HFF-Myc (cell line): ENCODE data around the gene WDFY4.

Experiments
- DNase-seq: peaks from one replicate; pipeline ENCODE4 v3.0.0-alpha.2; 2011; ENCODE audit warnings: low read depth; ENCODE audit errors: extremely low read depth
- H3K4me3 ChIP-seq: replicated peaks from 2 replicates; pipeline ENCODE4 v1.5.1; 2011; ENCODE audit warnings: low read depth, mild to moderate bottlenecking, control low read depth, low read length
- TF ChIP-seq, protein P1 (sequence below): IDR thresholded peaks from 2 replicates; pipeline ENCODE4 v1.5.1; 2012; ENCODE audit warnings: mild to moderate bottlenecking, low read depth, low read length, control low read depth; ENCODE audit errors: missing control alignments

Gene WDFY4

DNA sequence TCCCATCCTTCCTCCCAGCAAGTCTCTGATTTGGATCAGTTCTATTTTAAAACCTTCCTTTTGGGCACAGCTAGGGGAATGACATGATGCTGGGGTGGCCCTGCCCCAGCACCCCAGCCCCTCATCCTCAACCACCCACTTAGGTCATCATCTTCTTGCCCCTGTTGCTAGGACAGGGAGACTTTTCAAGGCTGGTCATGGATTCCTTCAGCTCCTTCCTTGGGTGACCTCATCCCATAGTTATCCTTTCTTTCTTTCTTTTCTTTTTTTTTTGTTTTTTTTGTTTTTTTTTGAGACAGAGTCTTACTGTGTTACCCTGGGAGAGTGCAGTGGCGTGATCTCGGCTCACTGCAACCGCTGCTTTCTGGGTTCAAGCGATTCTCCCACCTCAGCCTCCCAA, 127.2 kb downstream of the WDFY4 start:
- no peak for DNase-seq
- TF ChIP-seq, protein P1, sequence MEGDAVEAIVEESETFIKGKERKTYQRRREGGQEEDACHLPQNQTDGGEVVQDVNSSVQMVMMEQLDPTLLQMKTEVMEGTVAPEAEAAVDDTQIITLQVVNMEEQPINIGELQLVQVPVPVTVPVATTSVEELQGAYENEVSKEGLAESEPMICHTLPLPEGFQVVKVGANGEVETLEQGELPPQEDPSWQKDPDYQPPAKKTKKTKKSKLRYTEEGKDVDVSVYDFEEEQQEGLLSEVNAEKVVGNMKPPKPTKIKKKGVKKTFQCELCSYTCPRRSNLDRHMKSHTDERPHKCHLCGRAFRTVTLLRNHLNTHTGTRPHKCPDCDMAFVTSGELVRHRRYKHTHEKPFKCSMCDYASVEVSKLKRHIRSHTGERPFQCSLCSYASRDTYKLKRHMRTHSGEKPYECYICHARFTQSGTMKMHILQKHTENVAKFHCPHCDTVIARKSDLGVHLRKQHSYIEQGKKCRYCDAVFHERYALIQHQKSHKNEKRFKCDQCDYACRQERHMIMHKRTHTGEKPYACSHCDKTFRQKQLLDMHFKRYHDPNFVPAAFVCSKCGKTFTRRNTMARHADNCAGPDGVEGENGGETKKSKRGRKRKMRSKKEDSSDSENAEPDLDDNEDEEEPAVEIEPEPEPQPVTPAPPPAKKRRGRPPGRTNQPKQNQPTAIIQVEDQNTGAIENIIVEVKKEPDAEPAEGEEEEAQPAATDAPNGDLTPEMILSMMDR = no peak
- no peak overlapping the region for H3K4me3 ChIP-seq

DNA sequence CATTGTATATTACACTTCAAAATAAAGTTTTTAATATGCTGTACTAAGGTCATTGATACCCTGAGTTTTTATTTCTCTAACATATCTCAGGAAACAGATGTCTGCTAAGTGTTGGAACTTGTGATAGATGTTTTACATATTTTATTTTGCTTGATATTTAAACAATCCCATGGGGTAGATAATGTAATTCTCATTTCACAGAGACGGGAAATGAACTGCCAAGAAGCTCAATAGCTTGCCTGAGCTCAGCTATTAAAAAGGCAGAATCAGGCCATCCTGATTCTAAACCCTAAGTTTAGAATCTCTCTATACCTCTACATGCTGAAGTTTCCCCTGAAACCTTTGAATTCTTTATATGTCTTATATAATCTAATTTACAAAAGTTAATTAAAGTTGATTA, 128.6 kb downstream of the WDFY4 start:
- no peak for DNase-seq
- no peak overlapping the region for H3K4me3 ChIP-seq
- TF ChIP-seq, protein P1 = no peak

DNA sequence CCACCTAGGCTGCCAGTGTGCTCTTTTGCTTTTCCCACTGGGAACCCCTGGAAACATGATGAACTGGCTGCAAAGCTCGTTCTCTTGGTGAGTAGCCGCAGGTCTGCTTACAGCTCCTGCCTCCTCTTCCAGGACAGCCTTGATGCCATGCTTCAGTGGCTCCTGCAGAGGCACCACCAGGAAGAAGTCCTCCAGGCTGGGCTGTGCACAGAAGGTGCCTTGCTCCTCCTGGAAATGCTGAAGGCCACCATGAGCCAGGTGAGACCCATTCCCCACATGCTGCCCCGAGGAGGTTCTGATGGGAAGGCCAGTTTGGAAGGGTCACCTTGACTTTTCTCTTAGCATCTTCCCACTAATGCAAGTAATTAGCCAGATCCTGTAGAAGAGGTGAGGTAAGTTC, 129.2 kb downstream of the WDFY4 start:
- no peak for DNase-seq
- no peak overlapping the region for H3K4me3 ChIP-seq
- TF ChIP-seq, protein P1 = no peak

DNA sequence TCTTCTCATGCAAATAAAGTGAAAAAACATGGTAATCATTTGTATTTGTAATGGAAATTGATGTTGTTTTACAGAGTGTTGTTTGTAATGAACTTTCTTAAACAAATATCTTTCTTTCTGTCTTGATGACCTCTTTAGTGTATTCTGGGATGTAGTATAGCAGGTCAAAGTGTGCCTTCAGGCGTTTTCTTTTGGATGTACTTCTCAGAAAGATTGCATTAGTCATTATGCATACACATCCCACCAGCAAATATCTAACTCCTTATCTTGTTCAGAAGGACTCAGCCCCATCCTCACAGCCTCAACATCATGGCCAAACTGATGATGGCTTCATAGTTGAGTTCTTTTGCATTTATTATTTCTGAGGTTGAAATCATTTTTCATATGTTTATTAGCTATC, 130.3 kb downstream of the WDFY4 start:
- DNase-seq = no peak
- no peak overlapping the region for H3K4me3 ChIP-seq
- TF ChIP-seq, protein P1 = no peak

DNA sequence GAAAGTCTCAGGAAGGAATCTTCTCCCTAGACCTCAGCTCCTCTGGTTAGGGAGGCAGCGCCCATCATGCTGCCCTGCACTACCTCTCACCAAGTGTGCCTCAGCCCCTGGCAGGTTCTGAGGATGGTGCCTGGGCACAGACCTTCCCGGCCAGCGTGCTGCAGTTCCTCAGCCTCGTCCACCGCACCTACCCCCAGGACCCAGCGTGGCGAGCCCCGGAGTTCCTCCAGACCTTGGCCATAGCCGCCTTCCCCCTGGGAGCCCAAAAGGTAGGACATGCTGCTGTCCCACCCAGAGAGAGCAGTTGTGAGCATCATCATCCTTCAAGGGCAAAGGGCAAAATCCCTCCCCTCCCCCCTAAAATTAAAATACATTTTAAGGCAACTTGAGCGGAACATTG, 132.5 kb downstream of the WDFY4 start:
- no peak for DNase-seq
- TF ChIP-seq, protein P1 = no peak
- no peak overlapping the region for H3K4me3 ChIP-seq

DNA sequence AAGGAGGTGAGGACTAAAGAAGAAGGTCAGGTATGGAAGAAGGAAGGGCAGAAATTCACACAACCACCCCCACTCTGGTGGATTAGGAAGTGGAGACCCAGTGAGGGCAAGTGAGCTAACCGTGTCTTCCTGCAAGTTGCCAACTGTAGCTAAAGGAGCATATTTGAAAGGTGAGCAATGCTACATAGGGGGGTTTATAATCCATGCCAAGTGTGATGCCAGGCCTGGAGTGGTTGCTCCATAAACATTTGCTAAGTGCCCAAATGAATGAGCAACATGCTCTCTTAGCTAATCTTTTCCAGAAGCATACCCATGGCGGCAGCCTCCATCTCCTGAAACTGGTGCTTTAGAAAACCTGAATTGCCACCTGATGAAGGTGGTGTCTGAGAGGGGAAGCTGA, 133.4 kb downstream of the WDFY4 start:
- DNase-seq = no peak
- H3K4me3 ChIP-seq = no peak overlapping the region
- TF ChIP-seq, protein P1 = no peak

DNA sequence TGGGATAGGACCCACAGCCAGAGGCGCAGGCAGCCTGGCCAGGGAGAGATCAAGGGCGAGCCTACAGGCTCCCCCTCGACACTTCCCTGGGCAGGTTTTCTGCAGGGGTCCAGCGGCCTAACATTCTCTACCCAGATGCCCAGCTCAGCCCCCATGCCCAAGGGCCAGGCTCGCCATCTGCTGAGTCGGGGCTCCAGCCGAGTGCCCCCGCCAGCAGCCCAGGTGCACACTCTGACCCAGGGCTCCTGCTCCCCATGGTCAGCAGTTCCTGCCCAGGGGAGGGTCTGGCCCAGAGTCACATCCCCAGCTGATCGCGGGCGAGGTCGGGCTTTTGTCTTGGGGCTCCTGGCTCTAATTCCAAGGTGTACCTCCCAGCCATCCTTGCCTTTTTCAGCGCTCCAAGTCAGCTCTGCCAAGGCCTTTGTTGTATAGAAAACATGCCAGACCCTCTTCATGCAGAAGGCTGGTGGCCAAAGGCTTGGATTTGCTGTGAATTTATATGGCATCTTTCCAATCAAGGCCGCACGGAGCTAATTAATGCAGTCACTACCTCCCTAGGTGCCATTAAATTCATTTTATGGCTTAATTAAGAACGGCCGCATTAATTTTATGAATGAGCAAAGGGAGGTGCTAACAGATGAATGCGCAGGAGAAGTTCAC, 134.3 kb downstream of the WDFY4 start:
- no peak overlapping the region for H3K4me3 ChIP-seq
- TF ChIP-seq, protein P1 = no peak
- no peak for DNase-seq
